Immature natural killer cell (primary cell): ENCODE results near the gene IRAK4. TPM values are rescaled to one million over a fixed set of nuclear protein-coding genes. Genes with fewer than 3 reads are reported as not detected.
A peak's percentile ranks its signal among the peaks of the same experiment; 100 is the strongest.

Experiments used
- DNase-seq, 3 donors: peaks; one replicate each; pipeline ENCODE4 v3.0.0; 2022; ENCODE audit warnings: mixed read lengths in 1 of 3
- H3K27ac Mint-ChIP-seq, 6 donors: one replicate each; pipeline ENCODE4 v1.8.0; 2020; ENCODE audit warnings: mixed read lengths in 6 of 6, mild to moderate bottlenecking in 5 of 6, inconsistent platforms in 4 of 6, moderate library complexity in 3 of 6
- H3K27me3 Mint-ChIP-seq, 3 donors: one replicate each; pipeline ENCODE4 v1.8.0; 2020 to 2021; ENCODE audit warnings: low read depth in 3 of 3, mild to moderate bottlenecking in 3 of 3, mixed read lengths in 3 of 3, moderate library complexity in 3 of 3, inconsistent platforms in 1 of 3
- H3K36me3 Mint-ChIP-seq, 3 donors: one replicate each; pipeline ENCODE4 v1.8.0; 2020; ENCODE audit warnings: mixed read lengths in 3 of 3, inconsistent platforms in 2 of 3, mild to moderate bottlenecking in 2 of 3
- H3K4me1 Mint-ChIP-seq, 2 donors: one replicate each; pipeline ENCODE4 v1.8.0; 2020; ENCODE audit warnings: inconsistent platforms in 2 of 2, mild to moderate bottlenecking in 2 of 2, mixed read lengths in 2 of 2, moderate library complexity in 1 of 2
- H3K4me3 Mint-ChIP-seq, 5 donors: one replicate each; pipeline ENCODE4 v1.8.0; 2020; ENCODE audit warnings: mild to moderate bottlenecking in 5 of 5, mixed read lengths in 5 of 5, inconsistent platforms in 3 of 5, moderate library complexity in 3 of 5
- H3K9me3 Mint-ChIP-seq, 6 donors: one replicate each; pipeline ENCODE4 v1.8.0; 2020; ENCODE audit warnings: mild to moderate bottlenecking in 6 of 6, mixed read lengths in 6 of 6, inconsistent platforms in 4 of 6, moderate library complexity in 3 of 6
- polyA plus RNA-seq, 3 donors: library from polyadenylated mRNA; unstranded; fragments of 300-500 nt; fragmentation: Illumina TruSeq; gene quantifications; one replicate each; pipeline ENCODE4 v1.2.3, GENCODE V29; 2021

IRAK4 gene
- 10 to 100 TPM; 26.8 to 45.4 (median 39.3) TPM for polyA plus RNA-seq

GRCh38 chr12:43758728-43759563 is at the start of gene IRAK4, which contains the start of gene PUS7L:
TSS of gene IRAK4 (plus strand) at chr12:43758951. CDS start at chr12:43768112, 9,161 bp downstream.
TSS of gene PUS7L (minus strand) at chr12:43758790. CDS start at chr12:43755245, 3,545 bp downstream.
- Mint-ChIP-seq H3K27ac (peak within 1 kb of the TSS; percentile 98 to 100 (median 100)), H3K27me3 (peaks cover 7 to 20% (median 13%) of the 10 kb centered on the region in 3 donors), H3K4me3 (peak within 1 kb of the TSS; percentile 96 to 98 (median 98)), H3K36me3 (peaks cover 9 to 12% (median 10%) of the 10 kb centered on the region in 3 donors), H3K4me1 (peaks cover 68 to 88% of the 10 kb centered on the region in 2 donors), H3K9me3 (no peaks in the 10 kb centered on the region)
- DNase-seq = peak; percentile 90 to 94 (median 92)

GRCh38 chr12:43711348-43711747 is 47.4 kb upstream of the IRAK4 start:
- peaks cover 2 to 10% (median 6%) of the 10 kb centered on the region in 3 donors for H3K27me3 Mint-ChIP-seq
- no peak overlapping the region for H3K27ac Mint-ChIP-seq
- peaks cover 6 to 32% (median 14%) of the 10 kb centered on the region in 6 donors for H3K9me3 Mint-ChIP-seq
- no peak overlapping the region for H3K4me3 Mint-ChIP-seq
- H3K36me3 Mint-ChIP-seq = peaks cover 0 to 4% (median 0%) of the 10 kb centered on the region in 3 donors
- DNase-seq = no peak
- H3K4me1 Mint-ChIP-seq = no peaks in the 10 kb centered on the region

GRCh38 chr12:43722621-43723020 is 36.1 kb upstream of the IRAK4 start:
- Mint-ChIP-seq H3K4me3 (no peak overlapping the region), H3K36me3 (peaks cover 6 to 12% (median 6%) of the 10 kb centered on the region in 3 donors), H3K9me3 (no peaks in the 10 kb centered on the region), H3K4me1 (no peaks in the 10 kb centered on the region), H3K27ac (no peak overlapping the region), H3K27me3 (peaks cover 0 to 2% (median 2%) of the 10 kb centered on the region in 3 donors)
- DNase-seq = no peak

DNA sequence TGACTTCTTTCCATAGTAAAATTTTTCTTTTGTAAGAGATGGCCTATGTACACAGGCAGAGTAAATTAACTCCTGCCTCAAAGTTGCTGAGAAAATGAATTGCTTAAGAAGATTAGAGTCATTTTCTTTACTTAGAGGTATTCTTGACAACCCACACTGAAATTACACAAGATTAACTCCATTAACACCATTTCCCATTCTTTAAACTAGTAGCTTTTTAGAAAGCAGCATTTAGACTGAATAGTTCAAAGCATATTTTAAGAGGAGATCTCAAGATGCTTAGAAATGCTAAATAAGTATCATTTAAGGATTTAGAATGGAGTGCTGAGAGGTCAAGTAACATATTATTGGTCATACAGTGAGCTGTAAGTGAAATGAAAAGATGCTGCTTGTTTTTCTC is 35.6 kb upstream of the IRAK4 start:
- Mint-ChIP-seq H3K4me1 (no peaks in the 10 kb centered on the region), H3K9me3 (no peaks in the 10 kb centered on the region), H3K27ac (no peak overlapping the region), H3K36me3 (peaks cover 6 to 12% (median 6%) of the 10 kb centered on the region in 3 donors), H3K27me3 (peaks cover 0 to 2% (median 2%) of the 10 kb centered on the region in 3 donors), H3K4me3 (no peak overlapping the region)
- DNase-seq = no peak

GRCh38 chr12:43728117-43728516 is 30.6 kb upstream of the IRAK4 start:
- H3K4me1 Mint-ChIP-seq = no peaks in the 10 kb centered on the region
- no peak overlapping the region for H3K27ac Mint-ChIP-seq
- H3K9me3 Mint-ChIP-seq = no peaks in the 10 kb centered on the region
- no peaks in the 10 kb centered on the region for H3K27me3 Mint-ChIP-seq
- no peak for DNase-seq
- peaks cover 19 to 32% (median 24%) of the 10 kb centered on the region in 3 donors for H3K36me3 Mint-ChIP-seq
- no peak overlapping the region for H3K4me3 Mint-ChIP-seq

DNA sequence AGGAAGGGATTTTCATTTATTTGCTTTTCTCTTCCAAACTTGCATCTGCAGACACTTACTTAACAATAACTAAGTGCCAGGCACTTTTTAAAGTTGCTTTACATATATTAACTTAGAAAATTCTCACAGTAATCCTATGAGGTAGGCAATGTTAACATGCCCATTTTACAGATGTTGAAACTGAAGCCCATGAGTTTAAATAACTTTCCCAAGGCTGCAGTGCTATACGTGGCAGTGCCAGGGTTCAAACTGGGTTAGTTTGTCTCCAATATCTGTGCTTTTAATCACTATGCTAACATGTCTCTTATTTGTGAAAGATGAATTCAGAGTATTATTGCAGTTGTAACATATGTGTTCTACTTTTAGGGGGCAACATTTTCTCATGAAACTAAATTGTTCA is 30.1 kb upstream of the IRAK4 start:
- H3K9me3 Mint-ChIP-seq = no peaks in the 10 kb centered on the region
- H3K4me1 Mint-ChIP-seq = no peaks in the 10 kb centered on the region
- no peak for DNase-seq
- H3K4me3 Mint-ChIP-seq = no peak overlapping the region
- H3K27ac Mint-ChIP-seq = no peak overlapping the region
- H3K36me3 Mint-ChIP-seq = peaks cover 20 to 31% (median 24%) of the 10 kb centered on the region in 3 donors
- no peaks in the 10 kb centered on the region for H3K27me3 Mint-ChIP-seq

- Mint-ChIP-seq H3K36me3 (peaks cover 20 to 31% (median 29%) of the 10 kb centered on the region in 3 donors), H3K4me1 (no peaks in the 10 kb centered on the region), H3K27me3 (no peaks in the 10 kb centered on the region), H3K9me3 (no peaks in the 10 kb centered on the region), H3K27ac (no peak overlapping the region), H3K4me3 (no peak overlapping the region)
- DNase-seq = no peak
Observed at GRCh38 chr12:43730283-43730682, 28.5 kb upstream of the IRAK4 start.

DNA sequence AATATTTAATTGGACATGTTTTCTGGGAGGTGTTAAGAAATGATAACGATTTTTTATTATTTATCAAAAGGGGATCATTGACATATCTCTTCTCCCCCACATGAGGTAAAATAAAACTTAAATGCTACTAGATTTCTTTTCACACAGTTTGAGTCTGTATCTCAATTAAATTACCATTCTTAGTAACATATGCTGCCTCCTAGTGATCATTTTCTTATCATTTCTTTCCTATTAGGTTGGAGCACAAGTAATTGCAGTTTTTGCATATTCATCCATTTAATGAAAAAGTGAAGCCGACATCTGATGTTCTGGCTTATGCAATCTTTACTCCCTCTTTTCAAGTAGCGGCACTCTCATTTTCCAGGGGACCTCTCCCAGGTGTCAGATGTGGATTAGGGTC is 25.1 kb upstream of the IRAK4 start:
- Mint-ChIP-seq H3K9me3 (no peaks in the 10 kb centered on the region), H3K4me1 (no peaks in the 10 kb centered on the region), H3K4me3 (no peak overlapping the region), H3K27ac (no peak overlapping the region), H3K27me3 (no peaks in the 10 kb centered on the region), H3K36me3 (peaks cover 31 to 49% (median 33%) of the 10 kb centered on the region in 3 donors)
- no peak for DNase-seq

- Mint-ChIP-seq H3K27ac (no peak overlapping the region), H3K36me3 (peaks cover 29 to 53% (median 37%) of the 10 kb centered on the region in 3 donors), H3K9me3 (no peaks in the 10 kb centered on the region), H3K4me1 (no peaks in the 10 kb centered on the region), H3K4me3 (no peak overlapping the region), H3K27me3 (no peaks in the 10 kb centered on the region)
- DNase-seq = no peak
Observed at GRCh38 chr12:43736927-43737440, 21.8 kb upstream of the IRAK4 start.

- Mint-ChIP-seq H3K4me1 (no peaks in the 10 kb centered on the region), H3K9me3 (no peaks in the 10 kb centered on the region), H3K27me3 (no peaks in the 10 kb centered on the region), H3K27ac (no peak overlapping the region), H3K36me3 (peaks cover 30 to 53% (median 44%) of the 10 kb centered on the region in 3 donors), H3K4me3 (no peak overlapping the region)
- no peak for DNase-seq
Observed at GRCh38 chr12:43737646-43738045, 21.1 kb upstream of the IRAK4 start.

DNA sequence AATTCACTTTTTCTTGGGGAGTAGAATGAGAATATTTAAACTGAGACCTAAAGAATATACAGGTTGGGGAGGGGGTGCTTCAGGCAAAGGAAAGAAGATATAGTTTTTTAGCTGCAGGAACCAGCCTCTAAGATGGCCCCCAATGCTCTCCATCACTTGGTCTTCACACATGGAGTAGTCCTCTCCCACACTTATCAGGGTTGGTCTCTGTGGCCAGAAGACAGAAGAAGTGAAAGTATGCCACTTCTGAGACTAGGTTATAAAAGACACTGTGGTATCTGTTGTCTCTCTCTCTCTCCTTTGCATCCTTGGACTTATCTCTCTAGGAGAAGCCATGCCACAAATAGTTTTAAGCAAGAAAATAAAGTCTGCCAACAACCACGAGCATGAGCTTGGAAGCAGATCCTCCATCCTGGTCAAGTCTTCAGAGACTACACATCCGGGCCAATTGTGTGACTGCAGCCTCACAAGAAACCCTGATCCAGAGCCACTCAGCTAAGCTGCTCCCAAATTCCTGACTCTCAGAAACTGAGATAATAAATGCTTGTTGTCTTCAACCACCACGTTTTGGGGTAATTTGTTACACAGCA is 18.1 kb upstream of the IRAK4 start:
- Mint-ChIP-seq H3K4me1 (no peaks in the 10 kb centered on the region), H3K27ac (no peak overlapping the region), H3K36me3 (peaks cover 44 to 67% (median 61%) of the 10 kb centered on the region in 3 donors), H3K27me3 (no peaks in the 10 kb centered on the region), H3K9me3 (no peaks in the 10 kb centered on the region), H3K4me3 (no peak overlapping the region)
- DNase-seq = no peak

DNA sequence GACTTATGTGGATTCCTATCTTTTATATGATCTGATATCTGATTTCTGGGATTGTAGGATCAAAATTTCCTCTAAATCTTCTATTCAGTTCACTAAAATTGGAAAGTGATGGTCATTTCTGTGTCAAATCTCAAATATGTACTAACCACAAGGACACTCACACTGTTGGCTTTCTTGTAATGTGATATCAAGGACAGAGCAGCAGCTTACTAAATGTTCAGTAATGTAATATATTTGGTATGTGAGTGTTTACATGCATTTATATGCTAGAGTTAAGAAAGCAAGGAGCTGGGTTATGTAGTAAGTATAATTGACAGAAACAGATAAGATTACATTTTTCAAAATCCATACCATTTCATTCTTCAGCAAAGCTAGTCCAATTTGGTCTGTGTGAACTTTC is 16.6 kb upstream of the IRAK4 start:
- Mint-ChIP-seq H3K27me3 (no peaks in the 10 kb centered on the region), H3K9me3 (no peaks in the 10 kb centered on the region), H3K4me3 (no peak overlapping the region), H3K4me1 (no peaks in the 10 kb centered on the region), H3K36me3 (peaks cover 33 to 63% (median 58%) of the 10 kb centered on the region in 3 donors), H3K27ac (no peak overlapping the region)
- DNase-seq = no peak

DNA sequence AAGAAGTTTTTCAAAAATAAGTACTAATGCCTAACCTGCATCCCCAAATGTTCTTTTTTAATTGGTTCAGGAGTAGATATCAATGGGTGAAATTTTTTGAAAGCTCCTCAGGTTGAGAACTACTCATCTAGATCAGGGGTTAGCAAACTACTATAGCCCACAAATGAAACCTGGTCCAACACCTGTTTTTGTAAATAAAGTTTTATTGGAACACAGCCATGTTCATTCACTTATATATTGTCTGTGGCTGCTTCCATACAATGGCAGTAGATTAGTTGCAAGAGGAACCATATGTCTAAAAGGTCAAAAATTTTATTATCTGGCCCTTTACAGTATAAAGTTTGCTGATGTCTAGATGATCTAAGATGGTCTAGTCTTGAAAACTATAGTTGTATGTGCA is 13.9 kb upstream of the IRAK4 start:
- Mint-ChIP-seq H3K4me1 (no peaks in the 10 kb centered on the region), H3K36me3 (peaks cover 25 to 55% (median 49%) of the 10 kb centered on the region in 3 donors), H3K4me3 (no peak overlapping the region), H3K27ac (no peak overlapping the region), H3K27me3 (no peaks in the 10 kb centered on the region), H3K9me3 (no peaks in the 10 kb centered on the region)
- no peak for DNase-seq

GRCh38 chr12:43749016-43749415 is 9.7 kb upstream of the IRAK4 start:
- H3K27ac Mint-ChIP-seq = peak overlapping the region in 1 of 6 donors; percentile 19
- peaks cover 5 to 26% of the 10 kb centered on the region in 2 donors for H3K4me1 Mint-ChIP-seq
- peaks cover 31 to 50% (median 34%) of the 10 kb centered on the region in 3 donors for H3K36me3 Mint-ChIP-seq
- H3K4me3 Mint-ChIP-seq = no peak overlapping the region
- no peak for DNase-seq
- peaks cover 0 to 2% (median 0%) of the 10 kb centered on the region in 6 donors for H3K9me3 Mint-ChIP-seq
- no peaks in the 10 kb centered on the region for H3K27me3 Mint-ChIP-seq
